Esophagus squamous epithelium (tissue), 4 donors: Measurements from ENCODE around the gene HNRNPM.
"Not testable (repeated sequence)": the region's sequence is repeated elsewhere in the genome, so short reads cannot be mapped to it uniquely, and the experiment has no call there.

Source experiments
- POLR2A ChIP-seq, 4 donors: fragments of 450-650 bp; IDR thresholded peaks; one replicate each; pipeline ENCODE4 v1.6.1; 2017; ENCODE audit warnings: antibody characterized with exemption in 4 of 4, mild to moderate bottlenecking in 4 of 4, moderate library complexity in 3 of 4
- TF ChIP-seq, protein P1 (sequence below), 6 experiments: fragments of 450-650 bp in 4 of 6; fragments of 200-600 bp in 2 of 6; sonication (generic) in 2 of 6; IDR thresholded peaks; one replicate each; pipeline ENCODE4 v1.5.1; 2016 to 2019; ENCODE audit warnings: antibody characterized with exemption in 6 of 6, mild to moderate bottlenecking in 4 of 6, moderate library complexity in 4 of 6

DNA sequence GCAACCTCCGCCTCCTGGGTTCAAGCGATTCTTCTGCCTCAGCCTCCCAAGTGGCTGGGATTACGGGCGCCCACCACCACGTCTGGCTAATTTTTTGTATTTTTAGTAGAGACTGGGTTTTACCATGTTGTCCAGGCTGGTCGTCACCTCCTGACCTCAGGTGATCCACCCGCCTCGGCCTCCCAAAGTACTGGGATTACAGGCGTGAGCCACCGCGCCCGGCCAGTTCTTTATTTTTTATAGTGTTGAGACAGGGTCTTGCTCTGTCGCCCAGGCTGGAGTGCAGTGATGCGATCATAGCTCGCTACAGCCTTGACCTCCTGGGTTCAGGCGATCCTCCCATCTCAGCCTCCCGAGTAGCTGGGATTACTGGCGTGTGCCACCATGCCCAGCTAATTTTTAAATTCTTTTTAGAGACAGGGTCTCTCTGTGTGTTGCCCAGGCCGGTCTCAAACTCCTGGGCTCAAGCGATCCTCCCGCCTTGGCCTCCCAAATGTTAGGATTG, 69.8 kb downstream of the HNRNPM start:
- TF ChIP-seq, protein P1, sequence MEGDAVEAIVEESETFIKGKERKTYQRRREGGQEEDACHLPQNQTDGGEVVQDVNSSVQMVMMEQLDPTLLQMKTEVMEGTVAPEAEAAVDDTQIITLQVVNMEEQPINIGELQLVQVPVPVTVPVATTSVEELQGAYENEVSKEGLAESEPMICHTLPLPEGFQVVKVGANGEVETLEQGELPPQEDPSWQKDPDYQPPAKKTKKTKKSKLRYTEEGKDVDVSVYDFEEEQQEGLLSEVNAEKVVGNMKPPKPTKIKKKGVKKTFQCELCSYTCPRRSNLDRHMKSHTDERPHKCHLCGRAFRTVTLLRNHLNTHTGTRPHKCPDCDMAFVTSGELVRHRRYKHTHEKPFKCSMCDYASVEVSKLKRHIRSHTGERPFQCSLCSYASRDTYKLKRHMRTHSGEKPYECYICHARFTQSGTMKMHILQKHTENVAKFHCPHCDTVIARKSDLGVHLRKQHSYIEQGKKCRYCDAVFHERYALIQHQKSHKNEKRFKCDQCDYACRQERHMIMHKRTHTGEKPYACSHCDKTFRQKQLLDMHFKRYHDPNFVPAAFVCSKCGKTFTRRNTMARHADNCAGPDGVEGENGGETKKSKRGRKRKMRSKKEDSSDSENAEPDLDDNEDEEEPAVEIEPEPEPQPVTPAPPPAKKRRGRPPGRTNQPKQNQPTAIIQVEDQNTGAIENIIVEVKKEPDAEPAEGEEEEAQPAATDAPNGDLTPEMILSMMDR (IDR thresholded peaks at IDR 0.05): not testable (repeated sequence)
- not testable (repeated sequence) for TF ChIP-seq POLR2A (IDR thresholded peaks at IDR 0.05)
